GM21447 (cell line): ENCODE results near the gene PRPF8.
"Not testable (repeated sequence)": the region's sequence is repeated elsewhere in the genome, so short reads cannot be mapped to it uniquely, and the experiment has no call there.

ENCODE experiments used
- ATAC-seq: cut with Tn5 transposase; IDR thresholded peaks from one replicate; pipeline ENCODE4 v1.9.1; 2021; ENCODE audit not compliant: unreplicated experiment

Gene PRPF8

GRCh38 chr17:1695365-1695764 is 10.7 kb upstream of the PRPF8 start:
- no peak for ATAC-seq

GRCh38 chr17:1693339-1693738 is 8.7 kb upstream of the PRPF8 start:
- no peak for ATAC-seq

- ATAC-seq: no peak
These were observed 6.0 kb upstream of the PRPF8 start for GRCh38 chr17:1690544-1691221.

GRCh38 chr17:1688405-1688804 is 3.7 kb upstream of the PRPF8 start:
- ATAC-seq: not testable (repeated sequence)

GRCh38 chr17:1686086-1686485 is 1.4 kb upstream of the PRPF8 start:
- ATAC-seq: no peak

- no peak for ATAC-seq
These were observed 1.2 kb downstream of the PRPF8 start for GRCh38 chr17:1683459-1683858.

- ATAC-seq: no peak
These were observed 8.3 kb downstream of the PRPF8 start for GRCh38 chr17:1676401-1676800.

GRCh38 chr17:1673041-1673785 is 11.5 kb downstream of the PRPF8 start:
- ATAC-seq: no peak

GRCh38 chr17:1663934-1664333 is 20.7 kb downstream of the PRPF8 start:
- ATAC-seq: not testable (repeated sequence)

- no peak for ATAC-seq
These were observed 23.6 kb downstream of the PRPF8 start for GRCh38 chr17:1661045-1661444.

GRCh38 chr17:1658100-1658499 is 26.6 kb downstream of the PRPF8 start:
- no peak for ATAC-seq

GRCh38 chr17:1653735-1654134 is 30.9 kb downstream of the PRPF8 start:
- ATAC-seq: no peak

- not testable (repeated sequence) for ATAC-seq
These were observed 31.9 kb downstream of the PRPF8 start for GRCh38 chr17:1652794-1653193.

GRCh38 chr17:1651559-1651844 is 33.2 kb downstream of the PRPF8 start:
- no peak for ATAC-seq

GRCh38 chr17:1650731-1651558 is 33.7 kb downstream of the PRPF8 start:
- ATAC-seq: no peak

GRCh38 chr17:1649844-1650501 is 34.7 kb downstream of the PRPF8 start, which contains the start of gene RILP:
TSS of gene RILP (minus strand) at chr17:1649866. CDS start at chr17:1649804, 62 bp downstream.
- peak; percentile 11 for ATAC-seq

GRCh38 chr17:1648963-1649843 is 35.5 kb downstream of the PRPF8 start:
- peak; percentile 31 for ATAC-seq

GRCh38 chr17:1648173-1648962 is 36.3 kb downstream of the PRPF8 start:
- peak; percentile 35 for ATAC-seq

GRCh38 chr17:1647802-1648171 is 36.9 kb downstream of the PRPF8 start:
- ATAC-seq: no peak
